Measurements from ENCODE around the gene LGALS4.

DNA sequence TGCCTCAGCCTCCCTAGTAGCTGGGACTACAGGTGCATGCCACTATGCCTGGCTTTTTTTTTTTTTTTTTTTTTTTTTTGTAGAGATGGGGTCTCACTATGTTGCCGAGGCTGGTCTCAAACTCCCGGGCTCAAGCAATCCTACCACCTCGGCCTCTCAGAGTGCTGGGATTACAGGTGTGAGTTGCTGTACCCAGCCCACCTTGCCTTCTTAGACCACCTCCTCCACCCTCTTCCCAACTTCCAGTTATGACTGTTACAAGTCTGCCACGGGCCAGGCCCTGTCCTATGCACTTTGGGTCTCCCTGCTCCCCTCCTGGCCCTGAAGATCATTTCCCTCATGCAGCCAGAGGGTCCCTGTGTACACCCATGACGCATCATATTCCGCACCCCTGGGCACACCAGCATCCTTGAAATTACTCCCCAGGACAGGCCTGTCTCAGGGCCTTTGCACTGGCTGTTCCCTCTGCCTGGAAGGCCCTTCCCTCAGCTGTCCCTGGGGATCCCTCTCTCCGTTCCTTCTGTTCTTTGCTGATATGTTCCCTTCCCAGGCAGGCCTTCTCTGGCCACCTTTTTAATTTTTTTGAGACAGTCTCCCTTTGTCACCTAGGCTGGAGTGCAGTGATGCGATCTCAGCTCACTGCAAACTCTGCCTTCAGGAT, 3.0 kb downstream of the LGALS4 start:
- TF ChIP-seq, protein P1, sequence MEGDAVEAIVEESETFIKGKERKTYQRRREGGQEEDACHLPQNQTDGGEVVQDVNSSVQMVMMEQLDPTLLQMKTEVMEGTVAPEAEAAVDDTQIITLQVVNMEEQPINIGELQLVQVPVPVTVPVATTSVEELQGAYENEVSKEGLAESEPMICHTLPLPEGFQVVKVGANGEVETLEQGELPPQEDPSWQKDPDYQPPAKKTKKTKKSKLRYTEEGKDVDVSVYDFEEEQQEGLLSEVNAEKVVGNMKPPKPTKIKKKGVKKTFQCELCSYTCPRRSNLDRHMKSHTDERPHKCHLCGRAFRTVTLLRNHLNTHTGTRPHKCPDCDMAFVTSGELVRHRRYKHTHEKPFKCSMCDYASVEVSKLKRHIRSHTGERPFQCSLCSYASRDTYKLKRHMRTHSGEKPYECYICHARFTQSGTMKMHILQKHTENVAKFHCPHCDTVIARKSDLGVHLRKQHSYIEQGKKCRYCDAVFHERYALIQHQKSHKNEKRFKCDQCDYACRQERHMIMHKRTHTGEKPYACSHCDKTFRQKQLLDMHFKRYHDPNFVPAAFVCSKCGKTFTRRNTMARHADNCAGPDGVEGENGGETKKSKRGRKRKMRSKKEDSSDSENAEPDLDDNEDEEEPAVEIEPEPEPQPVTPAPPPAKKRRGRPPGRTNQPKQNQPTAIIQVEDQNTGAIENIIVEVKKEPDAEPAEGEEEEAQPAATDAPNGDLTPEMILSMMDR (IDR thresholded peaks at IDR 0.05), result no peak
- TF ChIP-seq POLR2A (IDR thresholded peaks at IDR 0.05), result no peak
